CD4-positive, alpha-beta T cell treated with Interleukin-15 for 1 hour (primary cell): ENCODE results near the gene DHRSX.

Experiments used
- DNase-seq: peaks from one replicate; pipeline ENCODE4 v3.0.0-alpha.2; 2020

DHRSX gene

GRCh38 chrX:2451501-2452316, 49.1 kb downstream of the DHRSX start:
- DNase-seq, result no peak

GRCh38 chrX:2450681-2451080, 50.1 kb downstream of the DHRSX start:
- no peak for DNase-seq

DNA sequence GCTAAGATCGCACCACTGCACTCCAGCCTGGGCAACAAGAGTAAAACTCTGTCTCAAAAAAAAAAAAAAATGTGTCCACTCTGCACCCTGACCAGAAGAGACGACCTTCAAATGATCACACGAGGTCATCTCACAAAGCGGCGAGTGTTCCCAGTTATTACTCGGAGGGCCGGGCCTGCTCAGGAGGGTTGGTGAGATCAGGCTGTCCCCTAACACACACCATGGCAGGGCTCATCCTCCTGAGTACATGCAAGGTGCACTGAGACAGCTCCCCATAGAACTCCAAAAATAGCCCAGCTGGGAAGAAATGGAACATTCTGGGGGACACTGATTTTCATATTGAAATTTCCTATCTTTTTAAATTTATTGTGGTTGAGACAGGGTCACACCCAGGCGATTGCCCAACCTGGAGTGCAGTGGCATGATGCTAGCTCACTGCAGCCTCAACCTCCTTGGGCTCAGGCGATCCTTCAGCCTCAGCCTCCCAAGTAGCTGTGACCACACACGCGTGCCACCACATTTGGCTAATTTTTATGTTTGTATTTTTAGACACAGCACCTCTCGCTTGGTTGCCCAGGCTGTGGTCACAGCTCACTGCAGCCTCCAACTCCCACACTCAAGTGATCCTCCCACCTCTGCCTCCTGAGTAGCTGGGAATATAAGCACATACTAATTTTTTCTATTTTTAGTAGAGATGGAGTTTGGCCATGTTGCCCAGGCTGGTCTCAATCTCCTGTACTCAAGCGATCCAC, 51.5 kb downstream of the DHRSX start:
- DNase-seq, result no peak

DNA sequence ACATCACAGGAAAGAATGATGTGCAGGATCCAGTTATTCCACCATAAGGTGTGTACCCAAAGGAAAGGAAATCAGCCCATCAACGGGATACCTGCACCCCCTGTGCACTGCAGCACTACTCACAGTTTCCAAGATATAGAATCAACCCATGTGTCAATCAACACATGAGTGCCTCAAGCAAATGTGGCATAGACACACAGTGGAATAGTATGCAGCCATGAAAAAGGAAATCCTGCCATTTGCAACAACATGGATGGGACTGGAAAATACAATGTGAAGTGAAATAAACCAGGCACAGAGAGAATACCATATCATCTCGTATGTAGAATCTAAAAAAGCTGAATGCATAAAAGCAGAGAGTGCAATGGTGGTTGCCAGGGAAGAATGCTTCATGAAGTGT, 53.3 kb downstream of the DHRSX start:
- DNase-seq, result no peak

DNA sequence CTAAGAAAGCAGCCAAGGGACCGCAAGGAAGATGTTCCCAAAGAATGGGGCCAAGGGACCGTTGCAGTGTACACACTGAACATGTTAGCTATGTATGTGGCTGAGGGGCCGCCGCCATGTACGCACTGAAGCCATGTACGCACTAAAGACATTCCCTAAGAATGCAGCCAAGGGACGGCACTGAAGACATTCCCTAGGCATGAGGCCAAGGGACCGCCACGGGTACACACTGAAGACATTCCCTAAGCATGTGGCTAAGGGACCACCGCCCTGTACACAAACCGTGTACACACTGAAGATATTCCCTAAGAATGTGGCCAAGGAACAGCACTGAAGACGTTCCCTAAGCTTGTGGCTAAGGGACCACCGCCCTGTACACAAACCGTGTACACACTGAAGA, 54.0 kb downstream of the DHRSX start:
- DNase-seq, result no peak

GRCh38 chrX:2445662-2446623, 54.8 kb downstream of the DHRSX start:
- no peak for DNase-seq

DNA sequence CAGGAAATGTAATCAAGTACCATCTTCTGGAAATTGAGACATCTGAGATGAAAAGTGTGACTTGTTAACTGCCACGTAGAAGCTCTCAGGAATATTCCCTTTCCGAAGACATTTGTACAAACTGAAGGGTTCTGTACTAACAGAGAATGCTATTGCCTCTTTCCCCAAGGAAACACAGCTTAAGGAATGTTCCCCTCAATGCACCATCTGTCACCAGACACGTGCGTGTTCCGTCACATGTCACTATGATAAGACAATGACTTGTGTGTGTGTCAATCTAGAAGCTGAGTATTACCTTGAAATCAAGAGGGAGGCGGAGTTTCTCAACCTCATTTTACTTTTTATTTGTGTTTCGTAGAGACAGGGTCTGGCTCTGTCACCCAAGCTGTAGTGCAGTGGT, 58.1 kb downstream of the DHRSX start:
- DNase-seq, result no peak

DNA sequence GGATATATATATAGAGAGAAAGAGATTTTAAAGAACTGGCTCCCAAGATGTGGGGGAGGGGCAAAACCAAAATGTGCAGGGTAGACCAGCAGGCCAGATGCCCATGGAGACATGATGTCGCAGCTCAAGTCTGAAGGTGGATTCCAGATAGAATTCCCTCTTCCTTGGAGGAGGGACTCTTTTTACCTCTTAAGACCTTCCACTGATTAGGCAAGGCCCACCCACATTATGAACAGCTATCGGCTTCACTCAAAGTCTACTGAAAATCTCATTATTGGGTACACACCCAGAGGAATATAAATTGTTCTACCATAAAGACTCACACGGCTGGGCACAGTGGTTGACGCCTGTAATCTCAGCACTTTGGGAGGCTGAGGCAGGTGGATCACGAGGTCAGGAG, 59.3 kb downstream of the DHRSX start:
- DNase-seq, result no peak

DNA sequence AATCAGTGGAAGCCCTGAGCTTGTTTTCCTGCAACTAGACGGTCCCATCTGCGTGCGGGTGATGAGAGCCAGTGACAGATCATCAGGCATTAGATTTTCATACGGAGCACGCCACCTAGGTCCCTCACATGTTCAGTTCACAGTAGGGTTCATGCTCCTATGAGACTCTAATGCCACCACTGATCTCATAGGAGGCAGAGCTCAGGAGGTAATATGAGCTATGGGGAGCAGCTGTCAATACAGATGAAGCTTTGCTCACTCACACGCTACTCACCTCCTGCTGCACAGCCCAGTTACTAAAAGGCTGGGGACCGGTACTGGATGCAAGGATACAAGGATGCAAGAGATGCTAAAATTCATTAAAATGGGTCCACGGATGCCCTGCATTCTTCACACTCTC, 61.2 kb downstream of the DHRSX start:
- DNase-seq, result no peak

DNA sequence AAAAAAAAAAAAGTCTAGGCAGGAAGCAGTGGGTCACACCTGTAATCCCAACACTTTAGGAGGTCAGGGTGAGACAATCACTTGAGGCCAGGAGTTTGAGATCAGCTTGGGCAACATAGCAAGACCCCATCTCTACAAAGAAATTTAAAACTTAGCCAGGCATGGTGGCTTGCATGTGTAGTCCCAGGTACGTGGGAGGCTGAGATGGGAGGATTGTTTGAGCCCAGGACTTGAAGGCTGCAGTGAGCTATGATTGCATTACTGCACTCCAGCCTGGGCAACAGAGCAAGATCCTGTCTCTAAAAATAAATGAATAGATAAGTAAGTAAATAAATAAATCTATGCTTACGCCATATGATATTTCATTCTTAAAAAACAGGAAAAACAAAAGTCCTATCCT, 65.3 kb downstream of the DHRSX start:
- DNase-seq, result no peak

- DNase-seq, result no peak
These were observed 66.3 kb downstream of the DHRSX start for GRCh38 chrX:2434270-2435163.

GRCh38 chrX:2432298-2432863, 68.4 kb downstream of the DHRSX start:
- DNase-seq, result no peak

- DNase-seq, result peak; percentile 47
These were observed 70.4 kb downstream of the DHRSX start for GRCh38 chrX:2430265-2430825.

- DNase-seq, result no peak
These were observed 73.0 kb downstream of the DHRSX start for GRCh38 chrX:2427737-2428136.

- DNase-seq, result no peak
These were observed 73.6 kb downstream of the DHRSX start for GRCh38 chrX:2427147-2427546.

DNA sequence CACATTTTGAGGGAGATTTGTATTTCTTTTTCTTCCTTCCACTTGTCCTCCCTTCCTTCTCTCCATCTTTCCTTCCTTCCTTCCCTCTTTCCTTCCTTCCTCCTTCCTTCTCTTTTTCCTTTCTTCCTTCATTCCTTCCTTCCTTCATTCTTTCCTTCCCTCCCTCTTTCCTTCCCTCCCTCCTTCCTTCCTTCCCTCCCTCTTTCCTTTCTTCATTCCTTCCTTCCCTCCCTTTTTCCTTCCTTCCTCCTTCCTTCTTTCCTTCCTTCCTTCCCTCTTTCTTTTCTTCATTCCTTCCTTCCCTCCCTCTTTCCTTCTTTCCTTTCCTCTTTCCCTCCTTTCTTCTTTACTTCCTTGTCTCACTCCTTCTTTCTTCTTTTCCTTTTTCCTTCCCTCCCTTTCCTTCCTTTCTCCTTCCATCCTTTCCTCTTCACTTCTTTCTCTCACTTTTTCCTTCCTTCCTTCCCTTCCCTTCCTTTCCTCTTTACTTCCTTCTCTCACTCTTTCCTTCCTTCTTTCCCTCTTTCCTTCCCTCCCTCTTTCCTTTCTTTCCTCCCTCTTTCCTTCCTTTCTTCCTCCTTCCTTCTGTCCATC, 74.4 kb downstream of the DHRSX start:
- no peak for DNase-seq

GRCh38 chrX:2425286-2426071, 75.3 kb downstream of the DHRSX start:
- no peak for DNase-seq

GRCh38 chrX:2424317-2424716, 76.5 kb downstream of the DHRSX start:
- DNase-seq, result no peak

DNA sequence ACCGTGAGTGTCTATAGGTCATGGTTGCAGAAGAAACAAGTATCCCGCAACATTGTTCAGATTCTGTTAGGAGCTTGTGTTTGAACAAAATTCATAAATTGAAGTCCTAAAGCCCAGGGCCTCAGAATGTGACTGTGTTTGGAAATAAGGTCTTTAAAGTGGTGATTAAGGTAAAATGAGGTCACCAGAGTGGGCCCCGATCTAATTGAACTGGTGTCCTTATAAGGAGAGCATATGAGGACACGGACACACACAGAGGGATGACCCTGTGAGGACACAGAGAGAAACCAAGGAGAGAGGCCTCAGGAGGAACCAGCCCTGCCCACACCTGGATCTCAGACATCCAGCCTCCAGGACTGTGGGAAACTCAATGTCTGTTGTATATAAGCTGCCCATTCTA, 76.9 kb downstream of the DHRSX start:
- DNase-seq, result no peak

DNA sequence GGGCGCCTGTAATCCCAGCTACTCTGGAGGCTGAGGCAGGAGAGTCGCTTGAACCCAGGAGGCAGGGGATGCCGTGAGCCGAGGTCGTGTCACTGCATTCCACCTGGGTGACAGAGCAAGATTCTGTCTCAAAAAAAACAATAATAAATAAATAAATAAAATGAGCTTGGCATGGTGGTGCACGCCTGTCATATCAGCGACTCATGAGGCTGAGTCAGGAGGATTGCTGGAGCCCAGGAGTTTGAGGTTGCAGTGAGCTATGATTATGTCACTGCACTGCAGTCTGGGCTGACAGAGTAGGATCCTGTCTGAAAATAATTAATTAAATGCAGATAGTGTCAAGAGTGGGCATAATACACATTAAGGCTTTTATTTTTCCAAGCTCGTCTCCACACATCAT, 77.5 kb downstream of the DHRSX start:
- no peak for DNase-seq
